BE2C (cell line): Measurements from ENCODE around the gene ETS1.

Experiments used
- DNase-seq: peaks from one replicate; pipeline ENCODE4 v3.0.0-alpha.2; 2020
- H3K27me3 ChIP-seq: fragments of 250-450 bp; sonication (Bioruptor Pico); 2 replicates; pipeline ENCODE4 v1.5.1; 2020; ENCODE audit warnings: mild to moderate bottlenecking
- H3K36me3 ChIP-seq: fragments of 250-450 bp; sonication (Bioruptor Pico); 2 replicates; pipeline ENCODE4 v1.5.1; 2020; ENCODE audit warnings: mild to moderate bottlenecking
- H3K4me1 ChIP-seq: fragments of 250-450 bp; sonication (Bioruptor Pico); 2 replicates; pipeline ENCODE4 v1.5.1; 2020
- H3K4me3 ChIP-seq: 2 replicates; pipeline ENCODE4 v1.5.1; 2011; ENCODE audit warnings: low read depth, low read length
- H3K9me3 ChIP-seq: fragments of 250-450 bp; sonication (Bioruptor Pico); 2 replicates; pipeline ENCODE4 v1.5.1; 2020
- TF ChIP-seq, protein P1 (sequence below): IDR thresholded peaks from 2 replicates; pipeline ENCODE4 v1.5.1; 2012; ENCODE audit warnings: mild to moderate bottlenecking, low read depth, low read length

ETS1 gene

DNA sequence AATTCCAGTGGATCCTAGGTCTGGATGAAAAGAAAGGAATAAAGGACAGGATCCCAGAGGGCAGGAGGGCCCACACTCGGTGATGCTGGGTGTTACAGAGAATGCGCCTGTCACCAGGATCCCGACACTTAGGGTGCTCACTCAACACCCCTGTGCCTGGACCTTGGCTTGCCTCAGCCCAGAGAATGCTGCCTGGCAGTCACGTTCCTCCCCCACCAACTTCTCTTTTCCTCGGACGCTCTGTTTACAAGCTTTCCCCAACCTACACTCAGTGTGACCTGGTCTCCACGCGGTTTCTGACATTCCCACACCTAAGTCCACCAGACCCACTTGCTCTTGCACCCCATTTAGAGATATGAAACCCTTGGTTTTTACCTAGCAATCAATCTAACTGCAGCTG, 38.0 kb upstream of the ETS1 start:
- peaks cover 3% of the 10 kb centered on the region for H3K4me1 ChIP-seq
- H3K36me3 ChIP-seq: no peaks in the 10 kb centered on the region
- no peaks in the 10 kb centered on the region for H3K9me3 ChIP-seq
- TF ChIP-seq, protein P1, sequence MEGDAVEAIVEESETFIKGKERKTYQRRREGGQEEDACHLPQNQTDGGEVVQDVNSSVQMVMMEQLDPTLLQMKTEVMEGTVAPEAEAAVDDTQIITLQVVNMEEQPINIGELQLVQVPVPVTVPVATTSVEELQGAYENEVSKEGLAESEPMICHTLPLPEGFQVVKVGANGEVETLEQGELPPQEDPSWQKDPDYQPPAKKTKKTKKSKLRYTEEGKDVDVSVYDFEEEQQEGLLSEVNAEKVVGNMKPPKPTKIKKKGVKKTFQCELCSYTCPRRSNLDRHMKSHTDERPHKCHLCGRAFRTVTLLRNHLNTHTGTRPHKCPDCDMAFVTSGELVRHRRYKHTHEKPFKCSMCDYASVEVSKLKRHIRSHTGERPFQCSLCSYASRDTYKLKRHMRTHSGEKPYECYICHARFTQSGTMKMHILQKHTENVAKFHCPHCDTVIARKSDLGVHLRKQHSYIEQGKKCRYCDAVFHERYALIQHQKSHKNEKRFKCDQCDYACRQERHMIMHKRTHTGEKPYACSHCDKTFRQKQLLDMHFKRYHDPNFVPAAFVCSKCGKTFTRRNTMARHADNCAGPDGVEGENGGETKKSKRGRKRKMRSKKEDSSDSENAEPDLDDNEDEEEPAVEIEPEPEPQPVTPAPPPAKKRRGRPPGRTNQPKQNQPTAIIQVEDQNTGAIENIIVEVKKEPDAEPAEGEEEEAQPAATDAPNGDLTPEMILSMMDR: no peak
- no peaks in the 10 kb centered on the region for H3K27me3 ChIP-seq
- no peak for DNase-seq
- no peak overlapping the region for H3K4me3 ChIP-seq

DNA sequence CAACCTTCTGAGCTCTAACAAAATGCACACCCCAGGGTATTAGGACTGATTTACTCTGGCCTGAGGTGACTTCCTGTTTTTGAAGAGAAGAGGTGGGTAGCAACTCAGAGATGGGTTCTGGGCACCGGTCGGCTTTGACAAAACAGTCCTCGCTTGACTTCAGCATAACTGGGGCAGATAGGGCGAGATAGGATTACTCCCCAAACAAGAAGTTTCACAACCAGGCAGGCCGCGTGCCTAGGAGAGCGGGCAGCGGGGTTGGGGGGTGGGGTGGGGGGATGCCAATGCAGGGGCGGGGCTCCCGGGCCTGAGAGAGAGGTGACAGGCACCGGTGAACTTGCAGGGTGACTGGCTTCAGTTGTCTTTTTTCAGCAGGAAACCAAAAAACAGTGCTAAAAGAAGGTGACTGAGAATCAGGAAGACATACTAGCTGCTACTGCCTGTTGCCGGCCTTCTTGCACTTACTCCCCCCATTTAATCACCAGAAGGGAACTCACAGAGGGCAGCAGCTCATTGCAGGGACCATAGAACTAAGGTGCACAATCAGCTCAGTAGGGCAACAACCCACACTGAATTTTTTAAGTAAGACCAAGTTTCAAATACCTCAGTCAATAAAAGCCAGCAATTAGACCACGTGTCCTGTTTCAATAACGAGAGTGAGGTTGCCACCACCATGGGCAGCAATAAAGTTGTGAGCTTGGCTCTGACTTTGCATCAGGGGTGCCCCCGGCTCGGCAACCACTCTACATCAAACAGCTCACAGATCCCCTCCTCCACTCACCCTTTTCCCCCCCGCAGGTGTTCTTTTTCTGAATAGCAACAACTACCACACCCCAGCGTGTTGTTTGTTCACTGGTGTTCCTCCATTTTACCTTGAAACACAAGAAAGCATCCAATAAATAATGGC, 37.2 kb upstream of the ETS1 start:
- Histone ChIP-seq H3K36me3 (no peaks in the 10 kb centered on the region), H3K9me3 (no peaks in the 10 kb centered on the region), H3K4me3 (no peak overlapping the region), H3K4me1 (peaks cover 9% of the 10 kb centered on the region), H3K27me3 (no peaks in the 10 kb centered on the region)
- no peak for DNase-seq
- TF ChIP-seq, protein P1: no peak

- no peaks in the 10 kb centered on the region for H3K9me3 ChIP-seq
- H3K27me3 ChIP-seq: no peaks in the 10 kb centered on the region
- H3K4me3 ChIP-seq: no peak overlapping the region
- peaks cover 9% of the 10 kb centered on the region for H3K4me1 ChIP-seq
- H3K36me3 ChIP-seq: no peaks in the 10 kb centered on the region
- TF ChIP-seq, protein P1: no peak
- DNase-seq: no peak
Measured at GRCh38 chr11:128623091-128623490, 35.7 kb upstream of the ETS1 start.

DNA sequence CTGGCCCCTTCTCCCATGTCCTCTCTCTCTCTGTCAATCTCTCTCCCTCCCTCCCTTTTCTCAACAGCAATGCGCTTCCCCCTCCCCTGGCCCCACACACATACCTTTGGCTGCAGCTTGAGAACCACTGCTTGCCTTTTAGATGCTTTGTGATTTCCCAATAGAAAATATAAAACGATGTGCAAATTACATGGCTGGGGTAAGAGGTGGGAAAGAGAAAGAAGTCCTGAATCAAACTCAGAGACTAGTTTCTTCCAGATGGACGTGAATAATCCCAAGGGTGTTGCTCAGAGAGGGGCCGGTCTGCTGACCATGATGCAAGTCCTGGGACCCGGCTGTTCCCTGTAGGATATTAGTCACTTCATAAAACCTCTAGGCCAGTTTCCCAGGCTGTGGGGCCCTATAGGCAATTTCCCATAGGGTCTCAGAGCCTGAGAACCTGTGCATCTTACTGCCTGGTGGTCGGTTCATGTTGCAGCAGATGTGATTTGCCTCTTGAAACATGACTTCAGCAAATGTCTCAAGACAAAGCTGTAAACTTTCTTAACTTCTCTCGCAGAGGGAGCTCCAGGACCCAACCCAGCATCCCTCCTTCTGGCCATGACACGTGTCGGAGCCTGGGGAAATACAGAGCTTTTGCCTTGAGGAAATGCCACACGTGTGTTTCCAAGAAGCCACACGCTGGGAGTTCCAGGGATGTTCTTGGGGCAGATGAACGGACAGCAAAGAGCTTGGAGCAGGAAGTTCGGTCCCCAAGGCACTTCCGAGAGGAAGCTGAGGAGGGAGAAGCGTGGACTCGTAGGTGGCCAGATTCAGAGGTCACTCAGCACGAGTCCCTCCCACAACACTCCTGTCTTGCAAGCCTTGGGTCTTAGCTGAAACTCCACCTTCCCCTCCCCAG, 34.5 kb upstream of the ETS1 start:
- Histone ChIP-seq H3K4me3 (no peak overlapping the region), H3K36me3 (no peaks in the 10 kb centered on the region), H3K4me1 (peaks cover 9% of the 10 kb centered on the region), H3K27me3 (no peaks in the 10 kb centered on the region), H3K9me3 (no peaks in the 10 kb centered on the region)
- DNase-seq: no peak
- TF ChIP-seq, protein P1: no peak

- H3K27me3 ChIP-seq: no peaks in the 10 kb centered on the region
- TF ChIP-seq, protein P1: no peak
- no peaks in the 10 kb centered on the region for H3K36me3 ChIP-seq
- H3K9me3 ChIP-seq: no peaks in the 10 kb centered on the region
- peaks cover 16% of the 10 kb centered on the region for H3K4me1 ChIP-seq
- H3K4me3 ChIP-seq: no peak overlapping the region
- no peak for DNase-seq
Measured at GRCh38 chr11:128620309-128621100, 33.1 kb upstream of the ETS1 start.
